Coronary artery (tissue), 2 donors: ENCODE results near the gene RELL1.

Experiments used
- DNase-seq: peaks from one replicate; pipeline ENCODE4 v3.0.0-alpha.2; 2017; ENCODE audit warnings: low spot score
- H3K27ac ChIP-seq, 2 donors: fragments of 200-600 bp; sonication (generic); one replicate each; pipeline ENCODE4 v1.5.1; 2016 to 2019
- H3K4me3 ChIP-seq: fragments of 200-600 bp; sonication (generic); 2 replicates; pipeline ENCODE4 v1.5.1; 2016; ENCODE audit warnings: mild to moderate bottlenecking, moderate library complexity
- TF ChIP-seq, protein P1 (sequence below): fragments of 200-600 bp; sonication (generic); IDR thresholded peaks from one replicate; pipeline ENCODE4 v1.5.1; 2019; ENCODE audit warnings: antibody characterized with exemption

The RELL1 gene

GRCh38 chr4:37686373-37687193 lies at the start of gene RELL1:
Gene RELL1 (minus strand): TSS chr4:37686376. CDS start chr4:37686287, 89 bp downstream.
- DNase-seq = peak; percentile 100
- peak within 1 kb of the TSS; percentile 96 for H3K4me3 ChIP-seq
- TF ChIP-seq, protein P1, sequence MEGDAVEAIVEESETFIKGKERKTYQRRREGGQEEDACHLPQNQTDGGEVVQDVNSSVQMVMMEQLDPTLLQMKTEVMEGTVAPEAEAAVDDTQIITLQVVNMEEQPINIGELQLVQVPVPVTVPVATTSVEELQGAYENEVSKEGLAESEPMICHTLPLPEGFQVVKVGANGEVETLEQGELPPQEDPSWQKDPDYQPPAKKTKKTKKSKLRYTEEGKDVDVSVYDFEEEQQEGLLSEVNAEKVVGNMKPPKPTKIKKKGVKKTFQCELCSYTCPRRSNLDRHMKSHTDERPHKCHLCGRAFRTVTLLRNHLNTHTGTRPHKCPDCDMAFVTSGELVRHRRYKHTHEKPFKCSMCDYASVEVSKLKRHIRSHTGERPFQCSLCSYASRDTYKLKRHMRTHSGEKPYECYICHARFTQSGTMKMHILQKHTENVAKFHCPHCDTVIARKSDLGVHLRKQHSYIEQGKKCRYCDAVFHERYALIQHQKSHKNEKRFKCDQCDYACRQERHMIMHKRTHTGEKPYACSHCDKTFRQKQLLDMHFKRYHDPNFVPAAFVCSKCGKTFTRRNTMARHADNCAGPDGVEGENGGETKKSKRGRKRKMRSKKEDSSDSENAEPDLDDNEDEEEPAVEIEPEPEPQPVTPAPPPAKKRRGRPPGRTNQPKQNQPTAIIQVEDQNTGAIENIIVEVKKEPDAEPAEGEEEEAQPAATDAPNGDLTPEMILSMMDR = no peak
- H3K27ac ChIP-seq = peak within 1 kb of the TSS; percentile 98

- TF ChIP-seq, protein P1 = no peak
- no peak overlapping the region for H3K4me3 ChIP-seq
- DNase-seq = no peak
- H3K27ac ChIP-seq = peak overlapping the region in 1 of 2 donors; percentile 28
These were observed 49.4 kb upstream of the RELL1 start for GRCh38 chr4:37735578-37735977.

- no peak overlapping the region for H3K4me3 ChIP-seq
- no peak overlapping the region for H3K27ac ChIP-seq
- TF ChIP-seq, protein P1 = no peak
- DNase-seq = no peak
These were observed 48.8 kb upstream of the RELL1 start for GRCh38 chr4:37734989-37735388.

DNA sequence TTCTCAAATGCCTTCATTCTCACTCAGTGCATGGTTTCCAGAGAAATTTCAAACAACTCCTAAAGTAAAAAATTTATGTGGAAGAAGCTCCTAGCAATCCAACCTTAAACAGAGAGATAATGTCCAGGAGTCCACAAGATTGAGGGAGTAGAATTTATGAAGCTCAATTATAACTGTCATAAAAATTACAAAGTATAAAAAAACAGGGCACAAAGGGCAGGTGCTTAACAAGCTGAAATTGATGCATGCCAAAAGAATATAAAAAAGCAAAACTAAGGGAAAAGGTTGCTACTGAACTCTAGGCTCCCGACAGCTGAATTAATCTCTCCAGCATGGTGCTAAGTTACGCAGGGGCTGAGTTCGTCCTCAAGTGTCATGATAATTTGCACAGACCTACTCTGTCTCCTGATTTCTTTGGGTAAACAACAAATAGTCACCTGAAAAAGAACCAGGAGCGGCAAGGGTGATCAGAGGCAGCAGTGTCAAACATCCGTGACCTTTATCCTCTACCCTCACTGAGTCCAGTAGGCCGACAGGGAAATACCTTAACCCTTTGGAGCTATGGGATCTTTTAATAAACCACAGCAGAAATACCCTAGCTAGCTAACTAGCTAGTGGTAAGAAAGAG lies 47.2 kb upstream of the RELL1 start:
- Histone ChIP-seq H3K4me3 (no peak overlapping the region), H3K27ac (no peak overlapping the region)
- TF ChIP-seq, protein P1 = no peak
- DNase-seq = no peak

GRCh38 chr4:37732526-37733186 lies 46.5 kb upstream of the RELL1 start:
- Histone ChIP-seq H3K27ac (no peak overlapping the region), H3K4me3 (no peak overlapping the region)
- TF ChIP-seq, protein P1 = no peak
- no peak for DNase-seq

DNA sequence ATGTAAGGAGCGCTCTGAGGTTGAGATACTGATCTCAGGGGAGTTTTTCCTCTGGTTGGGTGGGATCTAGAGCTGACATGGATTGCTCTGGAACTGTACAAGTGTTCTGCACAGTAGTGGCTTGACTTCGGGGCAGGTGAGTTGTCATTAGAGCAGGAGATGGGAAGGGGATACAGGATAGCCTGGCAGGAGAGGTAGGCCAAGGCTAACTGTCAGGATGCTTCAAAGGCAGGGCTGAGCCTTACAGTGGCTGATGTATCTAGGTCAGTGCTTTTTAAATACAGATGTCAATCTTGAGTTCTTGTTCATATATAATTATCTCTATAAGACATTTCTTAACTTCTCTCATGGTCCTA lies 43.5 kb upstream of the RELL1 start:
- DNase-seq = no peak

More for the DNA sequence above, 43.5 kb upstream of the RELL1 start:
- TF ChIP-seq, protein P1 = no peak
- no peak overlapping the region for H3K4me3 ChIP-seq
- no peak overlapping the region for H3K27ac ChIP-seq
